Measurements from ENCODE around the gene RNPS1.
A peak's percentile ranks its signal among the peaks of the same experiment; 100 is the strongest.

The RNPS1 gene

DNA sequence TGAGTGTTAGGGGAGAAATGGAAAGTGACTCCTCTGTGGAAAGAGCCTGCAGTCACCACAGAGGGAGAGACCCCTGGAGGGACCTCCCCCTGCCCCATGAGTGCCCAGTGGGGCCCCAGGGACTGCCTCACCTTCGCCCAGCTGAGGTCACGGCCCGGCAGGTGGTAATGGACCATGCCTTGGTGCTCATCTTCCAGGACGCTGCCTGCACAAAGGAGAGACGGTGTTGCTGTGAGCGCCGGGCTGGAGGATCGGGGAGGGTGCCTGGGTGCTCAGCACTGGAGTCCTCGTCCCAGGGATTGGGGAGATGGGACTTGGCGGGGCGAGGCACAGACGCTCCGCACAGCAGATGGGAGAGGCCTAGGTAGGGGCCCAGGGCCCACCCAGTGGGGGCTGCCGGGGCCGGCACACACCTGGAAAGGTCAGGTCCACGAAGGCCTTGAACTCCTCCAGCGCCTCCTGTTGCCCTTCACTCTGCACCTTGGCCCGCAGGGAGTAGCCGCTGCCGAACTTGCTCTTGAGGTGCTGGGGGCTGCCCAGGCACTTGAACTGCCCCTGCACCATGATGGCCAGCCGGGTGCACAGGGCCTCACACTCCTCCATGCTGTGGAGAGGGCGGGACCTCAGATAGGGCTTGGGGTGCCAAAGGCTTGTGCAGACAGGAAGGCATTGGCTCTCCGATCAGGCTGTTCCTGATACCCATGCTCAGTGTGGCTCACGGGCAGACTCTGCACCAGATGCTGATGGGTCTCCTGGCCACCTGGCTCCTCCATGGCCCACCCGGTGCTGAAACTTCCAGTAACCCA, 9.7 kb upstream of the RNPS1 start:
- Histone ChIP-seq H3K4me2 (no peak overlapping the region), H3K36me3 (peaks cover 0 to 8% (median 0%) of the 10 kb centered on the region in 11 experiments; a peak in 2 of 22 replicates), H3K9me3 (replicated peaks in 1 of 11) (no peaks in the 10 kb centered on the region), H3K4me3 (no peak overlapping the region), H3K27ac (no peak overlapping the region), H3K4me1 (peaks cover 6 to 16% (median 12%) of the 10 kb centered on the region in 10 experiments; a peak in 18 of 20 replicates), H3K27me3 (no peaks in the 10 kb centered on the region), H4K20me1 (peaks cover 0 to 24% (median 0%) of the 10 kb centered on the region in 11 experiments; a peak in 4 of 22 replicates), H3K9ac (no peak overlapping the region)
- no peak for TF ChIP-seq Cebpa-rat (IDR thresholded peaks at IDR 0.05)

DNA sequence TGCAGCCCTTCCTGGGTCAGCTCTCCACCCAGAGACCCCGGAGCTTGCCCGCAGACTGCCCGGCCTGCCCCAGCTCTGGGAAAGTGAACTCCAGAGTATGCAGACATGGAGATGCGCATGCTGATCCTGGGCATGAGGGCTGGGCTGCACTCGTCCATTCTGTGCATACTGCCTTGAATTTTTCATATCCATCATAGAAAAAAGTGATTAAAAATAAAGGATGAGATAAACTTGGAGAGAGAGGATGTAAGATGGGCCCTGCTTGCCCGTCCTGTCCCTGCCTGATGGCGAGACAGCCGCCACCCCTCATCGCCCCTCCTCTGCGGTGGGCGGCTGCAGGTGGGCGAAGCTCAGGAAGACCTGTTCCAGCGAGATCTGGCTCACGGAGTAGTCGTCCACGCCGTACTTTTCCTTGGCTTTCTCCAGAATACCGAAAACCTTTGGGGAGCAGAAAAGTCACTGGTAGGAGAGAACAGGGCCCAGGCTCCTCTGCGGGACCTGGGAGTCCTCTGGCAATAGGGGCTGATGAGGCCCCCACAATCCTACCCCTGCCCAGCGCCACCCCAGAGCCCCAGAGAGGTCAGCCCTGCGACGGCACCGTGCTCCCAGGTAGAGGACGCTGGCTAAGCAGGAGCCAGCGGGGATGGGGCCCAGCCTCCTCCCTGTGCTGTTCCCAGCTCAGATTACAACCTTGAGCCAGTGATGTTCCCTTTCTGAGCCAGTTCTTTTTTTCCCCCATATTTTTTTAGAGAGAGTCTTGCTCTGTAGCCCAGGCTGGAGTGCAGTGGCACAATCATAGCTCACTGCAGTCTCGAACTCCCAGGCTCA, 8.7 kb upstream of the RNPS1 start:
- Histone ChIP-seq H3K4me3 (no peak overlapping the region), H3K27me3 (no peaks in the 10 kb centered on the region), H3K9ac (peak overlapping the region in 3 of 11 experiments; percentile 23 to 39 (median 30); a peak in 4 of 22 replicates), H3K9me3 (replicated peaks in 1 of 11) (no peaks in the 10 kb centered on the region), H4K20me1 (peaks cover 0 to 35% (median 4%) of the 10 kb centered on the region in 11 experiments; a peak in 9 of 22 replicates), H3K27ac (no peak overlapping the region), H3K4me2 (peak overlapping the region in 4 of 11 experiments; percentile 14 to 28 (median 22); a peak in 4 of 22 replicates), H3K36me3 (peaks cover 0 to 8% (median 0%) of the 10 kb centered on the region in 11 experiments; a peak in 2 of 22 replicates), H3K4me1 (peaks cover 9 to 23% (median 14%) of the 10 kb centered on the region in 10 experiments; a peak in 18 of 20 replicates)
- TF ChIP-seq Cebpa-rat (IDR thresholded peaks at IDR 0.05) = no peak

DNA sequence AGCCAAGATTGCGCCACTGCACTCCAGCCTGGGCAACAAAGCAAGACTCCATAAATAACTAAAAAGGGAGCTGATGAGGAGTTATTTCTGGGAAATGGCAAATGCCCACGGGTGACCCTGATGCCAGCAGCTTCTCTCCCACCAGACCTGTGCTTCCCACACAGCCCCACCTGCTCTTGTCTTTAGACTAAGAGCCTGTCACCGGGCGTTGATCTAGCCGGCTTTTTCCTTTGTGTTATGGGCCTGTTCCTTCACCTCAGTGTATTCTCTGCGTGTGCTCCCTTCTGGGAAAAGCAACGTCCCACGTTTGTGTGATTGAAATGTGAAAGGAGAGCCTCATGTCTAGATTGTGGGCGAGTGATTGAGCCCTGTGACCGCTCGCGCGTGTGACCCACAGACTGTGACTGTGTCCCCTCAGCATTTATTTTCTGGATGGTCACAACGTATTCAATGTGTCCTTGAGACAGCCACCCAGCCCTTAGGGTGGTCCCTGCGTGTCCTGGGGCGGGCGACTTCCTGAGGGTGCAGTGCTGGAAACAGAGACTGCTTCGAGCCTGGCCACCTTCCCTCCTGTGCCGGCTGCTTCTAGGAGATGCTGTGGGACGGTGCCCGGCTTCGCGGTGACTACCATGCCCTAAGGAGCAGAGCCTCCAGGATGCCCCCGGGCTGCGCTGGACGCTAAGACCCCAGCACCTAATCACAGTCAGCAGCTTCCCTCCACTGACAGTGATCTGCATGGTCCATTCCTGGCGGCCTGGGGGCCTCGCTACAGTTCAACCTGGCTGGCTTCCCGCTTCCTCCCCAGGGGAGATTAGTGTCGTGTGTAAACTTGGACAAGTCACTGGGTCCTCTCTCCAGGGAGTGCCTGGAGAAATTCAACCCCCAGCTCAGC, 7.8 kb upstream of the RNPS1 start:
- H3K4me1 ChIP-seq = peaks cover 9 to 23% (median 14%) of the 10 kb centered on the region in 10 experiments; a peak in 18 of 20 replicates
- H3K9me3 ChIP-seq (replicated peaks in 1 of 11) = no peaks in the 10 kb centered on the region
- no peaks in the 10 kb centered on the region for H3K27me3 ChIP-seq
- TF ChIP-seq Cebpa-rat (IDR thresholded peaks at IDR 0.05) = no peak
- H3K27ac ChIP-seq = 0 out of 22 replicates have a peak overlapping the region, but pooled peaks of 1 of the 11 experiments have one; percentile 3
- H3K4me2 ChIP-seq = peak overlapping the region in 5 of 11 experiments; percentile 14 to 28 (median 20); a peak in 6 of 22 replicates
- H3K4me3 ChIP-seq = no peak overlapping the region
- H3K36me3 ChIP-seq = peaks cover 0 to 8% (median 0%) of the 10 kb centered on the region in 11 experiments; a peak in 2 of 22 replicates
- peak overlapping the region in 3 of 11 experiments; percentile 23 to 39 (median 30); a peak in 5 of 22 replicates for H3K9ac ChIP-seq
- H4K20me1 ChIP-seq = peaks cover 0 to 44% (median 10%) of the 10 kb centered on the region in 11 experiments; a peak in 13 of 22 replicates

GRCh38 chr16:2273931-2274330, 6.0 kb upstream of the RNPS1 start:
- no peak overlapping the region for H3K4me2 ChIP-seq
- peaks cover 10 to 57% (median 28%) of the 10 kb centered on the region in 11 experiments; a peak in 19 of 22 replicates for H4K20me1 ChIP-seq
- H3K36me3 ChIP-seq = peaks cover 0 to 8% (median 0%) of the 10 kb centered on the region in 11 experiments; a peak in 2 of 22 replicates
- peak overlapping the region in 5 of 11 experiments; percentile 3 to 31 (median 12); a peak in 5 of 22 replicates for H3K9ac ChIP-seq
- TF ChIP-seq Cebpa-rat (IDR thresholded peaks at IDR 0.05) = no peak
- no peaks in the 10 kb centered on the region for H3K9me3 ChIP-seq (replicated peaks in 1 of 11)
- no peaks in the 10 kb centered on the region for H3K27me3 ChIP-seq
- H3K27ac ChIP-seq = no peak overlapping the region
- no peak overlapping the region for H3K4me3 ChIP-seq
- peaks cover 21 to 40% (median 29%) of the 10 kb centered on the region in 10 experiments for H3K4me1 ChIP-seq

DNA sequence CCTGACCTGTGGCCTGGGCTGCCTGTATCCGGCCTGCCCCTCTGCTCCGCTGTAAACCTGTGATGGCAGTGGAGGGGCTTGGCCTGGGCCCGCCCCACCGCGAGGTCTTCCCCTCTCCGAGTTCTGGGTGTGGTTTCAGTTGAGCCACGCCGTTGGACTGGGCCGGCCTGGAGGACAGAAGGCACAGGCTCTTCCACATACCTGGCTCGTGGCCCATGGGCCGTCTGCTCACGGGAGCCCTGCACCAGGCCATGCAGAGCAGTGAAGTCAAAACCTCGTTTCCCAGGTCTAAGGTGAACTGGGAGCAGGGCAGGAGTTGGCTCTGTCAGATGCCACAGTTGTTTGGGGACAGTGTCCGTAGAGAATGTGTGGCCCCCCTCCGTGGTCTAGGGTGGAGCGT, 5.6 kb upstream of the RNPS1 start:
- Histone ChIP-seq H3K4me2 (0 out of 22 replicates have a peak overlapping the region, but pooled peaks of 1 of the 11 experiments have one; percentile 61), H3K4me3 (no peak overlapping the region), H3K27me3 (no peaks in the 10 kb centered on the region), H3K9me3 (replicated peaks in 1 of 11) (no peaks in the 10 kb centered on the region), H3K27ac (no peak overlapping the region), H3K9ac (peak overlapping the region in 4 of 11 experiments; percentile 3 to 31 (median 24); a peak in 4 of 22 replicates), H3K36me3 (peaks cover 0 to 8% (median 0%) of the 10 kb centered on the region in 11 experiments; a peak in 2 of 22 replicates), H3K4me1 (peaks cover 22 to 41% (median 29%) of the 10 kb centered on the region in 10 experiments), H4K20me1 (peaks cover 10 to 55% (median 30%) of the 10 kb centered on the region in 11 experiments; a peak in 19 of 22 replicates)
- TF ChIP-seq Cebpa-rat (IDR thresholded peaks at IDR 0.05) = no peak

GRCh38 chr16:2271848-2272461, 4.0 kb upstream of the RNPS1 start:
- no peak for TF ChIP-seq Cebpa-rat (IDR thresholded peaks at IDR 0.05)
- H4K20me1 ChIP-seq = peaks cover 10 to 56% (median 37%) of the 10 kb centered on the region in 11 experiments; a peak in 20 of 22 replicates
- no peaks in the 10 kb centered on the region for H3K9me3 ChIP-seq (replicated peaks in 1 of 11)
- H3K9ac ChIP-seq = peak overlapping the region in 2 of 11 experiments; percentile 9 to 95; a peak in 2 of 22 replicates
- H3K4me1 ChIP-seq = peaks cover 22 to 41% (median 29%) of the 10 kb centered on the region in 10 experiments
- H3K27ac ChIP-seq = no peak overlapping the region
- H3K4me2 ChIP-seq = peak overlapping the region in 3 of 11 experiments; percentile 23 to 61 (median 58); a peak in 2 of 22 replicates
- no peak overlapping the region for H3K4me3 ChIP-seq
- no peaks in the 10 kb centered on the region for H3K27me3 ChIP-seq
- H3K36me3 ChIP-seq = peaks cover 0 to 8% (median 0%) of the 10 kb centered on the region in 11 experiments; a peak in 2 of 22 replicates

Measured in BLaER1 treated with 17β-estradiol and CSF1 and Interleukin-3, amounts not matched to agents 10 nM and 100 nM (cell line).